GM23338 (cell line): Measurements from ENCODE around the gene CARMIL1. TPM values are rescaled to one million over a fixed set of nuclear protein-coding genes. Genes with fewer than 3 reads are reported as not detected.

Source experiments
- CREB1 ChIP-seq: fragments of 250-450 bp; sonication (Bioruptor Pico); IDR thresholded peaks from 2 replicates; pipeline ENCODE4 v1.5.0; 2020; ENCODE audit warnings: low read depth, mild to moderate bottlenecking, moderate library complexity
- EZH2phosphoT487 ChIP-seq: fragments of 200-600 bp; sonication (generic); IDR thresholded peaks from one replicate; pipeline ENCODE4 v1.8.1; 2018; ENCODE audit warnings: antibody characterized with exemption; ENCODE audit not compliant: unreplicated experiment
- POLR2AphosphoS5 ChIP-seq: IDR thresholded peaks from 2 replicates; pipeline ENCODE4 v1.6.1; 2016; ENCODE audit warnings: antibody characterized with exemption, low read depth
- REST ChIP-seq: IDR thresholded peaks from one replicate; pipeline ENCODE4 v1.6.1; 2018; ENCODE audit warnings: antibody characterized with exemption; ENCODE audit not compliant: unreplicated experiment
- ZNF114 ChIP-seq: fragments of 250-450 bp; sonication (Bioruptor Pico); IDR thresholded peaks from 2 replicates; pipeline ENCODE4 v1.5.0; 2020; ENCODE audit warnings: mild to moderate bottlenecking, moderate library complexity
- ZNF331 ChIP-seq: fragments of 250-450 bp; sonication (Bioruptor Pico); IDR thresholded peaks from 2 replicates; pipeline ENCODE4 v1.5.0; 2020; ENCODE audit warnings: low read depth, mild to moderate bottlenecking, moderate library complexity
- ZNF462 ChIP-seq: fragments of 250-450 bp; sonication (Bioruptor Pico); IDR thresholded peaks from 2 replicates; pipeline ENCODE4 v1.5.0; 2020; ENCODE audit warnings: mild to moderate bottlenecking, moderate library complexity
- polyA plus RNA-seq: library from polyadenylated mRNA; unstranded; fragments of >200 nt; fragmentation: Nextera tagmentation; extraction: Ambion mirVana; gene quantifications from 2 replicates; pipeline ENCODE4 v1.2.1, GENCODE V29; 2016
- total RNA-seq: library from RNA; depleted of rRNA; stranded (reverse); fragments of >200 nt; shearing (Covaris generic); gene quantifications from 2 replicates; pipeline ENCODE4 v1.2.3, GENCODE V29; 2014

Gene CARMIL1
- total and polyA plus RNA-seq, 2 experiments from 2014 or later = 43.2 to 66.9 TPM

- TF ChIP-seq ZNF462 (CRISPR knock-in tag) (no peak), CREB1 (CRISPR knock-in tag) (no peak), ZNF331 (no peak), POLR2AphosphoS5 (no peak), ZNF114 (no peak), EZH2phosphoT487 (no peak), REST (no peak)
Measured at GRCh38 chr6:25612666-25613065, 333.5 kb downstream of the CARMIL1 start (continued).
